NCI-H2171 (cell line): ENCODE results near the gene PRKAG2.

Source experiments
- DNase-seq: peaks from one replicate; lab custom pipeline; 2025; lab: John Stamatoyannopoulos, UW

Gene PRKAG2

DNA sequence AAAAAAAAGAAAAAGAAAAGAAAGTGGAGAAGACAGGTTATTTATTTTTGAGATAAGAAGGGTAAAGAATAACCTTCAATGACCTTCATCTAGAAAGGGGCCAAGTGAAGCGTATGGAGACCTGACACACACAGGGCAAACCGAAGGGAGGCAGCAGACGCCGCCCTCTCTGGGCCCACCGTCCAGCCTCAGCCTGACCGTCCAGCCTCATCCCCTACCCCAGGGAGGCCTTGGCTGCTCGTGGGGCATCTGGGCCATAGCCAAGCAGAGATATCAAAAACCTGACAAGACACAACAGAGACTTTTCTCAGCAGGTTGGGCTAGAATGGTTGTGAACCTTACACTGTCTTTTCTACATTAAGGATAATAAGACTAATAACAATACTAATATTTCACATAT is 10.9 kb downstream of the PRKAG2 start:
- no peak for DNase-seq

DNA sequence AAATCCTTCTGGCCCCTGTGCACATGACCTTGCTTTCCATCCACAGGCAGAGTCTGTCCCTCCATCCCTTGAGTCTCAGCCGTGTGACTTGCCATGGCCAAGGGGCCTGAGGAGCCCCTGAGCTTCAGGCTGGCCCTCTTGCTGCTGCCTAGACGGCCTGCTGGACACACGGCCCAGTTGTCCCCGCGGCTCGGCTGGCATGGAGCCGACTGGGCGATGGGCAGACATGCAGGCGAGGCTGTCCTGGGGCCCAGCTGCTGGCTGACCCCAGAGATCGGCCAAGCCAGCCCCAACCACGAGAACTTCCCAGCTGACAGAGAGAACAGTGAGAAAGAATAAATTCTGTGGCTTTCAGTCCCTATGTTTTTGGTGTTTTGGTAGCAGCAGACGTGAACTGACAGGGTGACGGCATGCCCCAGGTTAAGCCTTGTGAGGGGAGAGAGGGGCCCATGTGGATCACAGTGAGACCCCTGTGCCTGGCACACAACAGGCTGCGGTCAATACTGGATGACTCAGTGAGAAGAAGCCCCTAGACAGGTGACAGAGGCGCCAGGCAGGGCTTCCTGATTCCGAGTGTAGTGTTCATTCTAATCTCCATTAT is 11.7 kb downstream of the PRKAG2 start:
- no peak for DNase-seq

DNA sequence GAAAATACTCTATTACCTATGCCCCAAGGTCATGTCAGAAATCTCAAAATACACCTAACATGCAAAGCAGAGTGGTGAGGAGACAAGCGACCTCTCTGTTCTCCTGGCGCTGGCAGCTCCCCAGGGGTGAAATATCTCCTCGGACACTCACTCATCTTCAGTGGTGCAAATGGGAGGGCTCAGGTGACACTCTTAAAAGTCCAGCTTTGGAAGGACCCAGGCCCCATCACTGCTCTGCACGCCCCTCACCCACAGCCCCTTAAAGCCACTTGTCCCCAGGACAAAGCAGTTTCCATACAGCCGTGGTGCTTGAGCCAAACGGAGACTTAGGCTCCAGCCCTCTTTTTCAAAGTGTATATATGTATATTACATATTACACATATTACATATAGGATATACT is 12.4 kb downstream of the PRKAG2 start:
- DNase-seq, result no peak

DNA sequence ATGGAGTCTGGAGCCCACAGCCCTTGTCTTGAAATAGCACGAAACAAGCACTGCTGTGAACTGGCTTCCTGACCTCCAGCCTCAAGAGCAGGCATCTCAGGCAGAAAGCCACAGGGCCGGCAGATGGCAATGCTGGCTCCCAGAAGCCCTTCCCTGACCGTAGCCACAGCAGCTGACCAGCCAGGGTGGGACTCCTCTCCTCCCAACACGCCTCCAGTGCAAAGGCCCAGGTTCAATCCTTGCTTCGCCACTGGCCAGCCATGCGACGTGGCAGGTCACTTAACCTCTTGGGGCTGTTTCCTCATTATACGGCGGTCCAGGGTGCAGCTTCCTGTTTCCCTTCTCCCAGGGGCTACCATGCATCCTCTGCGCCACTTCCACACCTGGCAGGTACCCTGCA is 12.8 kb downstream of the PRKAG2 start:
- DNase-seq, result no peak

DNA sequence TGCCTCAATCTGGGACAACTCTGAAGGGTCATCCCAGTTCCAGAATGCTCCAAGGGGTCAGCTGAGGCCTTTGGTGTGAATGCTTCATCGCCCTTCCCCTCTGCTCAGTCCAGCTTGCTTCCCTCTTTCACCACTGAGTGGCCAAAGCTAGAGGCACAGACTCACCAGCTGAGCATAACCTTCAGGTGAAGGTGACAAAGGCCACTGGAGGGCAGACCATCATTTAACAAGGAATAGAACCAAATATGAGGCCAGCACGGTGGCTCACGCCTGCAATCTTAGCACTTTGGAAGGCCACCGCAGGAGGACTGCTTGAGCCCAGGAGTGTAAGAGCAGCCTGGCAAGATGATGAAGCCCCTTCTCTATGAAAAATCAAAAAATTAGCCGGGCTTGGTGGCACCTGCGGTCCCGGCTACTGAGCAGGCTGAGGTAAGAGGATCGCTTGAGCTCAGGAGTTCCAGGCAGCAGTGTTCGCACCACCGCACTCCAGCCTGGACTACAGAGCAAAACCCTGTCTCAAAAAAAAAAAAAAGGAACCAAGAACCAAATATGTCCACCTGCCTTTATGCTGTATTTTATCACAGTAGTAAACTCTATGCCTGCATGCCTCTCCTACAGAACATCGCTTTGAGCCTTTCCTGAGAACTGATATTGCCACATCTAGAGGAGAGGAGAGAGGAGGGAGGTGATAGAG is 13.4 kb downstream of the PRKAG2 start:
- DNase-seq, result no peak

DNA sequence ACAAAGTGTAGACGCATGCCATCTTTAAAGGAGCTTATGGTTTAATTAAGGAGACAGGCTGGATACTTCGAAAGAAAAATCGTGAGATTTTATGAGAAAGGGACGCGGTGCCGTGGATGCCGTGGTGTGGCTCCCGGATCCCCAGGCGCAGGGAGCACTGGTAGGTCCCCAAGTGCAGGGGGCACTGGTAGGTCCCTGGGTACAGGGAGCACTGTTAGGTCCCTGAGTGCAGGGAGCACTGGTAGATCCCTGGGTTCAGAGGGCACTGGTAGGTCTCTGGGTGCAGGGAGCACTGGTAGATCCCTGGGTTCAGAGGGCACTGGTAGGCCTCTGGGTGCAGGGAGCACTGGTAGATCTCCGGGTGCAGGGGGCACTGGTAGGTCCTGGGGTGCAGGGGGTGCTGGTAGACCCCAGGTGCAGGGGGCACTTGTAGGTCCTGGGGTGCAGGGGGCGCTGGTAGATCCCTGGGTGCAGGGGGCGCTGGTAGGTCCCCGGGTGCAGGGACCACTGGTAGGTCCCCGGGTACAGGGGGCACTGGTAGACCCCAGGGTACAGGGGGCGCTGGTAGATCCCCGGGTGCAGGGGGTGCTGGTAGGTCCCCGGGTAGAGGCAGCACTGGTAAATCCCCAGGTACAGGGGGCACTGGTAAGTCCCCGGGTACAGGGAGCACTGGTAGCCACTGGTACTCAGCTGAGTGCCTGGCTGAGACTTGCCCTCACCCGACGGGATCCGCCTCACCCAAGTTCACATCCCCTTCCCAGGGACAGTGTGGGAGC is 14.1 kb downstream of the PRKAG2 start:
- DNase-seq, result no peak

DNA sequence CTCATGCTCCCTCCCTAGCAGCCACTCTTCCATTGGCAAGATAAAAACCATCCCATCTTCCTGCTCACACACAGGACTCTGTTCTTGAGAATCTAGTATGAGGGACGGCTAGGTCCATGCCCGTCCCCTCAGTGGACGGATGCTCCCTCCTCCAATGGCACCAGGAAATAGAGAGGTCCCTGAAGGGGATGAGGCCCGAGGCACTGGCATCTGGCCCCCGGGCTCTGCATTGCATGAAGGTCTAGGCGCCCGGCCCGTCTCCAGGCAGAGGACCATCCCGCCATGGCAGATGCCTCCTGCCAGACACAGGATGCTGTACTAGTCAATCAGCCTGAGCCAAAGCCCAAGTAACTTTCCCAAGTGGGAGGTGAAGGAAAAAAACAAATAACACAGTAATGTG is 15.0 kb downstream of the PRKAG2 start:
- no peak for DNase-seq

DNA sequence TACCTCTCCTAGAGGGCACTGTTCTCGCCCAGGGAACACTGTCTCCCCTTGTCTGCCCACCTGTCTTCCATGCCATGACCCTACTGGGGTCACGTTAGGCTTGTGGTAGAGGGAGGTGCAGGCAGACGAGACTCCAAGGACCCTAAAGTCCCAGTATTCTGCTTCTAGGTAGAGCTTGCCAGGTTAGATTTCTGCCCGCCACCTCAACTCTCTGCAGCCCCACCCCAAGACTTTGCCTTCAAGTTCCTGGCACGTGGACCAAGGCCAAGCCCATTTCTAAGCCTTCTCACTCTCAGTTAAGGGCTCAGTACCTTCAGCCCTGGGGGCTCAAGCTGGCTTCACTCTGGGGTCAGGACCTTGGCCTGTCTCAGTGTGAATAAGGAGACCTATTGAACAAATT is 16.1 kb downstream of the PRKAG2 start:
- no peak for DNase-seq

DNA sequence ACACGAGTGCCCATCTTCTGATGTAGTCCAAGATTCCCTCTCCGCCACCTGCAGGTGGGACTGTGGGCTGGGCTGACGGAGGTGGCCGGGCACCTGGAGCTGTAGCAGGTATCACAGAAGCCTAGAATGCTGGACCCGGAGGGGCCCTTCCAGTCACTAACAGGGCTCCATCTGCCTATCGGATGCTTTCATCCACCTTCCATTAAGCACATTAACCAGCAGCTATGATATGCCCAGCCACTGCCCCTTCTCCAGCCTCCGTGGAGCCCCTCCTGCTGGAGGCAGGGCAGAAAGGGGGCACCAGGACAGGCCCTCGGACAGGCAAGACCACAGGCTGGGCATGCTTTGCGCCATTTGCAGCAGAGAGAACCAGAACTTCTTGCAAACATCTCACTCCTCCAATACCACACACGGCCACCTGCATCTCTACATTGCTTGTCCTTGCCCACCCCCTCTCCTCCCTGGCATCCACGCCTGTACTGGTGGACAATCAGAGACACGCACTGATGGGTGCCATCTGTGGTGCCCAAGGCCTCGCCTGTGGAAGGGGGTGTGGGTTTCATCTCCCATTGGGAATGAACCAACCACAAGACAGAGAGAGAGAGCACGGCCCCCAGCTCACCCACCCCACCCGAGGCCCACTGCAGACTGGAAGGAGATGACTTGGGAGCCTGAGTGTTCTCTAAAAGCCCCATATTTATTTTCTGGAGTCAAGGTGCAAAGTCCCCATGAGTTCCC is 16.8 kb downstream of the PRKAG2 start:
- DNase-seq, result no peak

DNA sequence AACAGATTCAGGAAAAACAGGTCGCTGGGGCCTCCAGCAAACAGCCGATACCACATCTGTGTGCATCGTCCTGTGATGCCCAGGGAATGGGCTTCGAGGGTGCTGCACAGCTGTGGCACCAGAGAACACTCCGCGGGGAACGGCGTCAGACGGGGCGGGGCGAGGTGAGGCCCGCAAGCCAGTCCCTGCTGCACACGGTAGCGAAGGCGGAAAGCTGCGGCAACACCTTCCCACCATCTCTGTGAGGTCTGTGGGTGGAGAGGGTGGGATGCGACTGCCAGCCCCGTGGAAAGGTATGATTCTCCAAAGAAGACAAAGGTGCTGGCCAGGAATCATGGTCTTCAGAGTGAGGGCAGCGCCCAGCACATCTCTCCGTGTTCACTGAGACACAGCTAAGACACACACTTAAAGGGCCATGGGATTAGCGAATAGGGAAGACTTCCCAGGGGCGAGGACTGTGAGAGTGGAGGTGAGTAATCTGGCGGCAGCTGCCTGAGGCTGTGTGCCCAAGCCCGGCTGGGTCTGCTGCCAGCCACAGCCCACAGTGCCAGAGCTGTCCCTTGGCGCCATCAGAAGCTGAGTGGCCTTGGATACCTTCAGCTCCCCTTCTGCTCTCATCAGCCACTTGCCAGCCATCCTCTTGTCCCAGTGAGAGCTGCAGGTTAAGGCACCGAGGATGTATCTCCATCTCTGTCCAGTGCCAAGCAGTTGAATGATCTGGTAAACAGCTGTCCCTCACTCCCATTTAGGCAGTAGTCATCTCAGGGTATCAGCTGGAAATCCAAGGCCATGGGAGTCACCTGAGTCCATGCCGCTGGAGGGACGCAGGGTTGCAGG is 17.6 kb downstream of the PRKAG2 start:
- DNase-seq, result no peak

DNA sequence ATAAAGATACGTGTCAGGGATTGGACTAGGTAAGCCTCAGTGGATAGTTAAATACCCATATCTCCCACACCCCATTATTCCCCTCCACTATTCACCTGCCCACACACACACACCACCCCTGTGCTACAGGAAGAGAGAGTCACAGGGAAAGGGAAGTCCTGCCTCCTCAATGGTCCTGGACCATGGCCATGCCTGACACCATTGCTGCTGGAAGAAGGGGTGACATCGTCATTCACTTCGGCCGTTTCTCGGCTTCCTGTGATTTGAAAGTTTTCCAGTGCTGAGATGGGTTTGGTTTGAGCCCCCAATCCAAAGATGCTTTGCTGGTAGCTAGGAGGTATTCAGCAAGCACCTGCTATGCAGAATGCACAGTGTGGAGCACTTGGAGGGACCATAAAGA is 18.5 kb downstream of the PRKAG2 start:
- DNase-seq, result no peak

DNA sequence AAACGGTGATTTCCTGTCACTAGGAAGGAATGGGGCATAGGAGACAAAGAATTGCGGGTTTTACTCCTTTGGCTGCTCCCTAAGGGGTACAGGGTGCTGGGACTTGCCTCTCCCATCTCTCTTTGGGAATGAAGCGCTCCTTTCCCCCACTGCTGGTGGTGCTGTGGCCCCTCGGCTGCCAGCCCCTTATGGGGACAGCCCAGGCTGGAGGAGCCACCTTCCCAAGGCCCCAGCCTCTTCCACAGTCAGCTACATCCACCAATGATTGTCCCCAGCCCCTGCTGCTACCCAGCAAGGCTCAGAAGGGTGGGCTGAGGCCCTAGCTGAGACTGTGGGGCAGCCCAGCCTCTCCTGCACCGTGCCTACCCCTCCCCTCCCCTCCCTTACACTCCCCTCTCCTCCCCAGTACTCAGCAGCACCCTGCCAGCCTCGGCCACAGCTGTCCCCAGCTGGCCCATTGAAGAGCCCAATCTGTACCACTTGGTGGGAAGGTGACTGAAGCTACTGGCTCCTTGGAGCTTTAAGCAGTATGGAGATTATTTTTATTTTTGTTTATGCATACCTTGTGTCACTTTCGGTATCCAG is 19.0 kb downstream of the PRKAG2 start:
- no peak for DNase-seq

DNA sequence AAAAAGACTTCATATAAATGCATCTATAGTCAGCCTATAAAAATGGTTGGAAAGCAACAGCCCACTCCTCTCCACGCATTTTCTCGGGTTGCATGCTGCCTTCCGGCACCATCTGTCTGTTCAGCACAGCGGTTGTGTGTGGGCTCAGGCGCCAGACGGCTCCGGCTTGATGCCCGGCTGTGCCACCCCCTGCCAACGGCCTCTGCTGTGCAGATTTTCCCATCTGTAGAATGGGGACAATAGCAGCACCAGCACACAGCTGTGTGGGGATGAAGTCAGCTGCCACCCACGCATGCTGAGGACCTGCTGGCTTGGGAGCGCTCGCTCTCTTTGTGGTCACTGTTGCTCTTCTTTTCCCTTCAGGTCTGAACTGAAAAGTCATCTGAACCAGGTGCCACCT is 19.5 kb downstream of the PRKAG2 start:
- DNase-seq, result peak; percentile 49

DNA sequence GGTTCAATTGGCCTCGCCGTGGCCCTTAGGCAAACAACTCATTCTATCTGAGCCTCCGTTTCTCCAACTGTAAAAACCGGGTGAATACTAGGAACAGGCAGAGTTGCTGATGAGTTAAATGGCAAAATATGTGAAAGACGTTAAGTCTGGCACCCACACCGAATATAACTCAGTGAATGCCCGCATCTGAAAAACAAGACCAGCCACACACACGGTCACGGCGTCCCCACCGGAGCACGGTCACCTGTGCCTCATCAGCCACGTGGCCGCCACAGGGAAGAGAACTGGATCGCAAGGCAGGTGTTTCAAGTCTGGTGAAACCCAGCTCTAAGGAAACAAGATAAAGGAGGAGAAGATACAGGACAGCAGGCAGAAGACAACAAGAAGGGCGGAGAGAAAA is 20.4 kb downstream of the PRKAG2 start:
- DNase-seq, result no peak

DNA sequence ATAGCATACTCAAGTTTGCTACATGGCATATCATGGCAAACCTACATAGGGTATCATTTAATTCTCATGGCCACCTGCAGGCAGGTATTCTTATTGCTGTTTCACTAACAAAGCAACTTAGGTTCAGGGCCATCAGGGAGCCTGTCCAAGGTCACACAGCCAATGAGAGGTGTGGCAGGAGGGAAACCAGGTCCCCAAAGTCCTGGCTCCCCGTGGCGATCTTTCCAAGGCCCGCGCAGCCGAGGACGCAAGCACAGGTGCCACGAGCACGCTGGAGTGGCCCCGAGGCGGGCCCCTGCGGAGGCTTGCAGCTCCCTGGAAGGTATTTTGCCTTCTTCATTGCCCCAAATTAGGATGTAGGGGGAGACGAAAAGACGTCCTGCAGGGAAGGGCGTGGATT is 20.8 kb downstream of the PRKAG2 start:
- DNase-seq, result no peak

DNA sequence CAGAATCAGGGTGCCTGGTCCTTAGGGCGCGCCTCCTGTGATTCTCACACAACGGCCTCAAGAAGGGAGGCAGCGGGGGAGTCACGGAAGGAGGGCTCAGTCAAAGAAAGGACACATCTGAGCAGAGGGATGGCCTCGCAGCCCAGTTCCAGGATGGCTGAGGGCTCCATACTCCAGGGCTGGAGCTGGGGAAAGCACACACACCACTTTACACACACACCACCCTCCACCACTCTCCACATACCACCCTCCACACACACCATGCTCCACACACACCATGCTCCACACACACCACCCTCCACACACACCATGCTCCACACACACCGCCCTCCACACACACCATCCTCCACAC is 22.2 kb downstream of the PRKAG2 start:
- DNase-seq, result no peak

DNA sequence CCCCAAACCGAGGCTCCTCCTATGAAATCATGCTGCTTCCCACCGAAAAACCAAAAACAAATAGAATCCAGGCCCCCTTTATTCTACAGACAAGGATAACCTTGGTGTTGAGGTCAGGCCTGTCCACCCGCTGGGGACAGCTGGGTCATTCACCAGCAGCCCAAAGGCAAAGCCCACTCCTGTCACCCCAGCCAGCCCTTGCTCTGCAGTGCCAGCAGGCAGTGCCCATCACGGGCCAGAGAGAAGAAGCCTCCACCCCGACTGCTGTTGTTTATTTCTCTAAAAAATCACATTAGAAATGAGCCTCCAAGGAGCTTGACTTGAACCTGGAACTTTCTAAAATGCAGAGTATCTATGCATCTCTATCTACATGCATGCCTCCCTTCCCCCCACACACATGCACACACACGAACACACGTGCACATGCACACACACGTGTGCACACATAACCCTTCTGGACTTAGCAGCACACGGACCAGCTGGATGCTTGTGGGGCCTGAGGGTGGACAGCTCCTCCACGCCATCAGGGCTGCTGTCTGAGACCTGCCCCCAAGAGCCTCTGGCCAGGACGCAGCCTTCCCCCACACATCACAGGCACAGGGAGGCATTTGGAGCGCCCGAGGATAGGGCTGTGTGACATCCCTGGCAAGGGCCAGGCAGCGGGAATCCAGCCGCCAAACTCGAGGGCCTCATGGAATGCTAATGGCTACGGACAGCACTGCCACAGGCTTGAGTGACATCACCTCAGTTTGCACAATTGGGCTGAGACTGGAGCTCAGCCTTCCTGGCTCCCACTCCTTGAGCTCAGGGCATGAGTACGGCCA is 22.8 kb downstream of the PRKAG2 start:
- no peak for DNase-seq

DNA sequence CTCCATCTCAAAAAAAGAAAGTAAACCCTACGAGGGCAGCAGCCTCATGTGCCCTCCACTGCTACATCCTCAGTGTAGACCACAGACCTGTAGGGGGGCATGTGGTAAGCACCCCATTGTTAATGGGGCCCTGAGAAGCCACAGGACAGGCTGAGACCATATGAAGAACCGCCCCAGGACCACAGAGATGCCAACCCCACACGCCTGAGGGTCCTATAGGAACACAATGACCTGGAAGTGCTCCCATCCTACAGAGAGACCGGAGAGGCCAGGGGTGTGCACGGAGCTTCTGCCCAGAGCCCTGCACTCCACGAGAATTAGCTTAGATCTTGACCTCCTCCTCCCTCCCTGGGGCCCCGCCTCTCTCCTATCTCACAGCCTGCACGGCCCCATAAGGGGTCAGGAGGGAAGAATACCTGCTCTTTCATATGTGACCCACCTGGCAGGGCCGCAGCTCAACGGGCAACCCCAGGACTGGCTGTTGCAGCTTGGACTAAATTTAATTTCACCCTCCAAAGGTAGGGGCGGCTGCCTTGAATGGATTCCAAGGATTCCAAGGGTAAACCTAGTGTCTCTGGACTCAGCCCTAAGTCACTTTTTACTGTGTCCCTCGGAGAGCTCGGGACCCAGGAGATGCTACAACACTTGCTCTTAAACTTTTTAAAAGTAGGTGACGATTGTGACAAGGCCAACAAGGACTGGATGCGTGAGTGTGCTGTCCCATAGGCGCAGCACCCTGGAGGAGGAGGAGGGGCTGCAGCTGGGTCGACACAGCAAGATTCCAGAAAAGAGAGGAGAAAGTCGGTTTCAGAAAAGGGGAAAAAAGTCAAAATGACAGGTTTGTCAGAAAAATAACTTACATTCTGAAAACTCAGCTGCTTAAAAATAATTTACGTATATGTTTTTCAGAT is 24.2 kb downstream of the PRKAG2 start:
- no peak for DNase-seq

DNA sequence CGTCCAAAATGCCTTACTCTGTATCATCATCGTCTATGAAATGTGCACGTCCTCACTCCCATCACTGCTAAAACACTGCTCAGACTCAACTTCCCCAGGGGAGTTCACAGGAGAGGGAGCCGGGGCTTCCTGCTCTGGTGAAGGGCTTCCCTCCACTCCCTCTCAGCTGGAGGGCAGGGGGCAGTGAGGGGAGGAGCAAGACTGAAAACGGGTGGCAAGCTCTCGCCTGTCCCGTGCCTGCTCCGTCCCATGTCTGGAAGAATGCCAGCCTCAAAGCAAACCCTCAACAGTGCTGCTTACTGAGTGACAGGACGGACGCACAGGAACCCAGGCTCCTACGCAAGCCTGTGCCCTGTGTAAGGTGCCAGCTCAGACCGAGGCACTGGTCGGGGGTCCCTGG is 25.1 kb downstream of the PRKAG2 start:
- DNase-seq, result no peak
